Measurements from ENCODE around the gene GFRAL. TPM values are rescaled to one million over a fixed set of nuclear protein-coding genes. Genes with fewer than 3 reads are reported as not detected.
A peak's percentile ranks its signal among the peaks of the same experiment; 100 is the strongest.

GFRAL gene
- total RNA-seq, 1 experiment from 2014 or later: not detected

DNA sequence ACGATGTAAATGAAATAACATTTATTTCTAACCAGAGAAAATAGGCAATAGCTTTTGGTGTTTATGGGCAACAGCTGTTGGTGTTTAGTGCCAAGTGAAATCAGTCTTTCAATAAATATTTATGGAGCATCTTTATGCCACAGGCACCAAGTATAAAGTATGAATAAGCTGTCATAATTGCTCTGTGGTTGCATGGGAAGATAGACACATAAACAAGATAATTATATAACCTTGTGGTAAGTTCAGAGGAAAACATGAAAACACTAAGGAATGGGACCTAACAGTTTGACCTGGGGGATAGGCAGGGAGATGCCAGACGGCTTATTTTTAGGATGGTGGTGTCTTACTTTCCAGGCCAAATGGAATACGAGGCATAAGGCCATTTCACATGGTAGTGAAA is 110.9 kb downstream of the GFRAL start:
- H3K4me1 ChIP-seq (ENCODE audit: control insufficient read depth, insufficient read depth, low read length): no peaks in the 10 kb centered on the region
- intact Hi-C loops (cut with micrococcal nuclease; ENCODE audit: unreplicated experiment): no loop called here
- ChIA-PET POLR2A (no interaction called here), CTCF (no interaction called here)
- H3K4me3 ChIP-seq (ENCODE audit: low read depth in 2 of 2, low read length in 2 of 2): no peak overlapping the region
- DNase-seq (ENCODE audit: low read depth, low spot score) (no peak), ATAC-seq (no peak)
- in situ Hi-C loops (cut with HindIII; ENCODE audit: low pct_unique_long_range_greater_than_20kb, low sequenced_read_pairs): no loop called here
- TF ChIP-seq REST (IDR thresholded peaks at IDR 0.05; ENCODE audit: insufficient read depth in 1 of 2, low read depth in 2 of 2, low read length in 1 of 2): no peak
- no peaks in the 10 kb centered on the region for H3K36me3 ChIP-seq (ENCODE audit: control insufficient read depth, insufficient read depth, low read length)
- no peaks in the 10 kb centered on the region for H3K27me3 ChIP-seq (ENCODE audit: control insufficient read depth, insufficient read depth, low read length)
- BruUV-seq (replicated peaks): no TSS peak
- H3K27ac ChIP-seq (ENCODE audit: low read length): peak overlapping the region; percentile 35; the same call in 1 of the 2 replicates
- no peaks in the 10 kb centered on the region for H3K9me3 ChIP-seq (ENCODE audit: control insufficient read depth, insufficient read depth, low read depth, low read length)

DNA sequence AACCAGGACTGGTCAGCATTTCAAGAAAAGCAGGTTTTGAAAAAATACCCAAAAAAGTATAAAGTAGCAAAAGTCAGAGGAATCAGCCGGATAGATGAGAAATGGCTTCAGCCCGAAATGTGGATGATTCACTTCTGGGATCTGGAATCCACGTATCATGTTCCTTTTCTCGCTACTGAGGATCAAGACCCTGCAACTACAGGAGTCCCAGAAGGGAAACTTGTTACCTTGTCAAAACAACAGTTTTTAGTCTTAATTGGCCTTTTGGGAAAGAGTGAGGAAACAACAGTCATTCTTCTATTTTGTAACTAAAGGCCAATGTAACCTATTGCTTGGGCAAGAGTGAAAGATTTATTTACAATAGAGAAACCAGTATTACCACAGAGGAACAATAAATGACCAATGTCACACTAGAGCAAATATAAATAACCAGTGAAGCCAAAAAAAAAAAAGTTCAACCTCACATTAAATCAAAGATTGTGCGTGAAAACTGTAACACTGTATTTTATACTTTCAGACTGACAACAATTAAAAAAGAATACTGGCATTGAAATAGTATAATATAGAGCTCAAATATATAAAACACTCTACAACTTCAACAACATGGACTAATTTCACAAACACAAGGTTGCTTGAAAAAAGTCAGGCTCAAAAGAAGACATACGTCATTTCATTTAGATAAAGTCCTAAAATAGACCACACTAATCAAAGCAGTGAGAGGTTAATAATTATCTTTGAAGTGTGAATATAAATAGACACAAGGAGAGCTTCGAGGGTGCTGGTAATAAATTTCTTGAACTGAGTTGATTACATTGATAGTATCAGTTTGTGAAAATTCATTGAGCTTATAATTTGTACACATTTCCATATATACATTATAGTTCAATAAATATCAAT is 116.2 kb downstream of the GFRAL start:
- TF ChIP-seq TCF7L2 (IDR thresholded peaks at IDR 0.05; ENCODE audit: low read depth, low read length) (no peak), CTCF (IDR thresholded peaks at IDR 0.05) (no peak), REST (IDR thresholded peaks at IDR 0.05; ENCODE audit: insufficient read depth in 1 of 2, low read depth in 2 of 2, low read length in 1 of 2) (no peak)
- H3K36me3 ChIP-seq (ENCODE audit: control insufficient read depth, insufficient read depth, low read length): no peaks in the 10 kb centered on the region
- H3K9me3 ChIP-seq (ENCODE audit: control insufficient read depth, insufficient read depth, low read depth, low read length): no peaks in the 10 kb centered on the region
- ATAC-seq (no peak), DNase-seq (ENCODE audit: low read depth, low spot score) (no peak)
- BruUV-seq (replicated peaks): no TSS peak
- no peaks in the 10 kb centered on the region for H3K27me3 ChIP-seq (ENCODE audit: control insufficient read depth, insufficient read depth, low read length)
- peak overlapping the region; percentile 83; the same call in 1 of the 2 replicates for H3K27ac ChIP-seq (ENCODE audit: low read length)
- H3K4me1 ChIP-seq (ENCODE audit: control insufficient read depth, insufficient read depth, low read length): peaks cover 11% of the 10 kb centered on the region; the same call in 1 of the 2 replicates
- CTCF ChIA-PET: interaction anchor here (0.6 to 0.7 kb wide), 2 partner anchors 408 to 498 kb away, joined by 4 to 8 read pairs; no protein-coding TSS in a partner anchor
- no peak overlapping the region for H3K4me3 ChIP-seq (ENCODE audit: low read depth in 2 of 2, low read length in 2 of 2)
- intact Hi-C loops (cut with micrococcal nuclease; ENCODE audit: unreplicated experiment): loop anchor here (2.0 to 10.0 kb wide), 5 partner anchors 163 to 851 kb away; no protein-coding TSS in a partner anchor
- in situ Hi-C loops (cut with HindIII; ENCODE audit: low pct_unique_long_range_greater_than_20kb, low sequenced_read_pairs): no loop called here
- POLR2A ChIA-PET: no interaction called here
